H9 (cell line): ENCODE results near the gene ELMOD1. TPM values are rescaled to one million over a fixed set of nuclear protein-coding genes. Genes with fewer than 3 reads are reported as not detected.
"Not testable (repeated sequence)": the region's sequence is repeated elsewhere in the genome, so short reads cannot be mapped to it uniquely, and the experiment has no call there.

Experiments
- DNase-seq: peaks from one replicate; pipeline ENCODE4 v3.0.0-alpha.2; 2017
- H2AFZ ChIP-seq: one replicate; pipeline ENCODE4 v1.6.1; 2013; ENCODE audit warnings: mild to moderate bottlenecking, low read length, control low read depth, moderate library complexity
- H2AK5ac ChIP-seq: 2 replicates; pipeline ENCODE4 v1.6.1; 2013; ENCODE audit warnings: low read length, control low read depth, mixed read lengths; ENCODE audit not compliant: insufficient read length
- H2BK120ac ChIP-seq: one replicate; pipeline ENCODE4 v1.6.1; 2013; ENCODE audit warnings: low read depth, mild to moderate bottlenecking, low read length, control low read depth, inconsistent platforms; ENCODE audit not compliant: poor library complexity, severe bottlenecking
- H2BK12ac ChIP-seq: 2 replicates; pipeline ENCODE4 v1.6.1; 2013; ENCODE audit warnings: low read length, control low read depth, mixed read lengths, low read depth; ENCODE audit not compliant: insufficient read length
- H2BK15ac ChIP-seq: 2 replicates; pipeline ENCODE4 v1.6.1; 2013; ENCODE audit warnings: low read depth, low read length, control low read depth
- H2BK20ac ChIP-seq: one replicate; pipeline ENCODE4 v1.6.1; 2013; ENCODE audit warnings: low read depth, mild to moderate bottlenecking, low read length, control low read depth, inconsistent platforms; ENCODE audit not compliant: poor library complexity, severe bottlenecking
- H2BK5ac ChIP-seq: 2 replicates; pipeline ENCODE4 v1.6.1; 2013; ENCODE audit warnings: low read length, control low read depth, mixed read lengths; ENCODE audit not compliant: insufficient read length
- H3K14ac ChIP-seq: 2 replicates; pipeline ENCODE4 v1.6.1; 2013; ENCODE audit warnings: low read length, control low read depth; ENCODE audit not compliant: insufficient read depth
- H3K18ac ChIP-seq: 2 replicates; pipeline ENCODE4 v1.6.1; 2013; ENCODE audit warnings: low read depth, mild to moderate bottlenecking, mixed read lengths, low read length, control low read depth; ENCODE audit not compliant: insufficient read length
- H3K23ac ChIP-seq: 2 replicates; pipeline ENCODE4 v1.6.1; 2013; ENCODE audit warnings: low read length, control low read depth, mixed read lengths, low read depth; ENCODE audit not compliant: insufficient read length
- H3K23me2 ChIP-seq: 2 replicates; pipeline ENCODE4 v1.6.1; 2013; ENCODE audit warnings: low read depth, mild to moderate bottlenecking, mixed read lengths, low read length, control low read depth; ENCODE audit not compliant: insufficient read length, poor library complexity, severe bottlenecking
- H3K27ac ChIP-seq: 2 replicates; pipeline ENCODE4 v1.5.1; 2013; ENCODE audit warnings: low read length, control low read depth, mixed read lengths, low read depth; ENCODE audit not compliant: insufficient read length
- H3K27me3 ChIP-seq: 2 replicates; pipeline ENCODE4 v1.6.1; 2013; ENCODE audit warnings: low read length, control low read depth, inconsistent platforms; ENCODE audit not compliant: insufficient read depth
- H3K4ac ChIP-seq: 2 replicates; pipeline ENCODE4 v1.6.1; 2013; ENCODE audit warnings: low read depth, mild to moderate bottlenecking, control low read depth, inconsistent platforms, low read length, moderate library complexity
- H3K4me1 ChIP-seq: 2 replicates; pipeline ENCODE4 v1.6.1; 2013; ENCODE audit warnings: low read length, control low read depth, inconsistent platforms; ENCODE audit not compliant: insufficient read depth
- H3K4me2 ChIP-seq: 2 replicates; pipeline ENCODE4 v1.6.1; 2013; ENCODE audit warnings: low read length, control low read depth, mixed read lengths; ENCODE audit not compliant: insufficient read length, insufficient read depth
- H3K56ac ChIP-seq: 2 replicates; pipeline ENCODE4 v1.6.1; 2013; ENCODE audit warnings: low read depth, mild to moderate bottlenecking, mixed read lengths, low read length, control low read depth; ENCODE audit not compliant: insufficient read length
- H3K79me1 ChIP-seq: 2 replicates; pipeline ENCODE4 v1.6.1; 2013; ENCODE audit warnings: low read depth, mild to moderate bottlenecking, moderate library complexity, low read length, control low read depth, inconsistent platforms; ENCODE audit not compliant: insufficient read depth, poor library complexity, severe bottlenecking
- H3K79me2 ChIP-seq: 2 replicates; pipeline ENCODE4 v1.6.1; 2013; ENCODE audit warnings: low read length, control low read depth, inconsistent platforms; ENCODE audit not compliant: insufficient read depth
- H3K9ac ChIP-seq: 2 replicates; pipeline ENCODE4 v1.6.1; 2013; ENCODE audit warnings: low read length, control low read depth, mixed read lengths; ENCODE audit not compliant: insufficient read length; ENCODE audit errors: extremely low read depth
- H3K9me3 ChIP-seq: one replicate; pipeline ENCODE4 v1.6.1; 2013; ENCODE audit warnings: low read depth, low read length, inconsistent platforms; ENCODE audit not compliant: control insufficient read depth
- H3T11ph ChIP-seq: one replicate; pipeline ENCODE4 v1.6.1; 2013; ENCODE audit warnings: mild to moderate bottlenecking, low read length, control low read depth, inconsistent platforms
- H4K20me1 ChIP-seq: one replicate; pipeline ENCODE4 v1.6.1; 2013; ENCODE audit not compliant: control insufficient read depth, insufficient read length, insufficient read depth
- H4K5ac ChIP-seq: 2 replicates; pipeline ENCODE4 v1.6.1; 2013; ENCODE audit warnings: low read depth, mild to moderate bottlenecking, mixed read lengths, low read length, control low read depth; ENCODE audit not compliant: insufficient read length
- H4K8ac ChIP-seq: replicated peaks from 2 replicates; pipeline ENCODE4 v1.6.1; 2013; ENCODE audit warnings: low read length, control low read depth, mixed read lengths, low read depth; ENCODE audit not compliant: insufficient read length
- H4K91ac ChIP-seq: 2 replicates; pipeline ENCODE4 v1.6.1; 2013; ENCODE audit warnings: low read depth, mild to moderate bottlenecking, moderate library complexity, mixed read lengths, low read length, control low read depth; ENCODE audit not compliant: insufficient read length
- H3K27ac Mint-ChIP-seq, 3 experiments: 2 replicates in 2 of 3; 3 replicates in 1 of 3; pipeline ENCODE4 v1.8.0; 2020 to 2021; ENCODE audit warnings: mixed read lengths in 3 of 3, mild to moderate bottlenecking in 1 of 3, moderate library complexity in 1 of 3
- H3K27me3 Mint-ChIP-seq: 2 replicates; pipeline ENCODE4 v1.8.0; 2021; ENCODE audit warnings: low read depth, mild to moderate bottlenecking, moderate library complexity, mixed read lengths
- H3K36me3 Mint-ChIP-seq, 3 experiments: 2 replicates in 2 of 3; 3 replicates in 1 of 3; pipeline ENCODE4 v1.8.0; 2020 to 2021; ENCODE audit warnings: low read depth in 3 of 3, mixed read lengths in 3 of 3; ENCODE audit not compliant: insufficient read depth in 1 of 3
- H3K4me1 Mint-ChIP-seq, 2 experiments: 2 replicates each; pipeline ENCODE4 v1.8.0; 2020; ENCODE audit warnings: mixed read lengths in 2 of 2
- H3K4me3 Mint-ChIP-seq, 2 experiments: 2 replicates in 1 of 2; 3 replicates in 1 of 2; pipeline ENCODE4 v1.8.0; 2020 to 2021; ENCODE audit warnings: mild to moderate bottlenecking in 2 of 2, mixed read lengths in 2 of 2, moderate library complexity in 1 of 2
- H3K9me3 Mint-ChIP-seq, 2 experiments: 2 replicates in 1 of 2; 3 replicates in 1 of 2; pipeline ENCODE4 v1.8.0; 2020; ENCODE audit warnings: mild to moderate bottlenecking in 2 of 2, mixed read lengths in 2 of 2, moderate library complexity in 1 of 2
- CTCF ChIP-seq: fragments of 200-600 bp; sonication (generic); conservative IDR thresholded peaks from 3 replicates; pipeline ENCODE4 v1.8.0; 2021; ENCODE audit warnings: antibody characterized with exemption, mild to moderate bottlenecking
- WGBS: extraction: QIAGEN DNeasy Blood & Tissue Kit; methylation state at CpG from one replicate; pipeline ENCODE4 v1.1.7; 2013; ENCODE audit warnings: missing lambda C conversion rate, low lambda C conversion rate, mixed read lengths; ENCODE audit not compliant: insufficient read length; ENCODE audit errors: extremely low coverage; 5-methylcytosine and 5-hydroxymethylcytosine counted together
- total RNA-seq: library from RNA; stranded (reverse); gene quantifications from 2 replicates; pipeline ENCODE4 v1.2.1, GENCODE V29; 2021

ELMOD1 gene
- total RNA-seq, 1 experiment from 2014 or later = 0.61 TPM

- Histone ChIP-seq H3K27ac (no peak overlapping the region), H3K18ac (no peak overlapping the region), H2BK120ac (no peak overlapping the region), H2BK20ac (no peak overlapping the region), H2BK5ac (no peak overlapping the region), H3K79me1 (no peaks in the 10 kb centered on the region), H3K27me3 (no peaks in the 10 kb centered on the region), H4K5ac (no peak overlapping the region), H3K4ac (no peak overlapping the region), H3K23me2 (no peaks in the 10 kb centered on the region), H3K79me2 (no peaks in the 10 kb centered on the region), H4K8ac (no peak overlapping the region), H2AFZ (no peak overlapping the region), H3K4me2 (no peak overlapping the region), H3K4me1 (no peaks in the 10 kb centered on the region), H4K20me1 (no peaks in the 10 kb centered on the region), H3K9ac (no peak overlapping the region), H2BK15ac (no peak overlapping the region), H3K56ac (no peak overlapping the region), H4K91ac (no peak overlapping the region), H3T11ph (no peak overlapping the region), H2BK12ac (no peak overlapping the region), H3K9me3 (no peaks in the 10 kb centered on the region), H2AK5ac (no peak overlapping the region), H3K23ac (no peak overlapping the region), H3K14ac (no peak overlapping the region)
- Mint-ChIP-seq H3K9me3 (peaks cover 5 to 9% of the 10 kb centered on the region in 2 experiments; a peak in 3 of 5 replicates), H3K36me3 (peaks cover 0 to 6% (median 0%) of the 10 kb centered on the region in 3 experiments; a peak in 3 of 7 replicates), H3K4me1 (peaks cover 14 to 21% of the 10 kb centered on the region in 2 experiments), H3K4me3 (no peak overlapping the region), H3K27me3 (no peaks in the 10 kb centered on the region; the same call in 1 of the 2 replicates), H3K27ac (no peak overlapping the region)
- no CpG with 5 or more reads among the region's 6 CpGs for WGBS
- no peak for TF ChIP-seq CTCF
- no peak for DNase-seq
These were observed 13.6 kb upstream of the ELMOD1 start for GRCh38 chr11:107577346-107577711.

GRCh38 chr11:107579169-107579568, 11.8 kb upstream of the ELMOD1 start:
- H3K27ac ChIP-seq, H3K4me3 Mint-ChIP-seq, H3K4me2 ChIP-seq, H3K9me3 ChIP-seq, H3K79me2 ChIP-seq, H3K23ac ChIP-seq, H3T11ph ChIP-seq, H3K9ac ChIP-seq, H3K27me3 Mint-ChIP-seq, H3K14ac ChIP-seq, H3K4ac ChIP-seq, H3K18ac ChIP-seq, H2BK15ac ChIP-seq, H3K23me2 ChIP-seq, H4K20me1 ChIP-seq, H2BK20ac ChIP-seq, H2BK12ac ChIP-seq, H4K8ac ChIP-seq, H2AFZ ChIP-seq, H3K56ac ChIP-seq, H2BK5ac ChIP-seq, DNase-seq, H4K91ac ChIP-seq, H3K27me3 ChIP-seq, H3K79me1 ChIP-seq, H4K5ac ChIP-seq, H2BK120ac ChIP-seq, H3K36me3 Mint-ChIP-seq, H3K9me3 Mint-ChIP-seq, H2AK5ac ChIP-seq, H3K4me1 ChIP-seq, H3K27ac Mint-ChIP-seq: not testable (repeated sequence)
- no CpG with 5 or more reads among the region's 2 CpGs for WGBS
- peaks cover 14 to 21% of the 10 kb centered on the region in 2 experiments for H3K4me1 Mint-ChIP-seq
